HG03439 (cell line): Measurements from ENCODE around the gene GASK1A.

Experiments used
- ATAC-seq: cut with Tn5 transposase; IDR thresholded peaks from one replicate; pipeline ENCODE4 v1.9.1; 2021; ENCODE audit warnings: mild to moderate bottlenecking, moderate library complexity; ENCODE audit not compliant: unreplicated experiment

GASK1A gene

GRCh38 chr3:43012174-43012573, 33.1 kb downstream of the GASK1A start:
- no peak for ATAC-seq

GRCh38 chr3:43013256-43013655, 34.1 kb downstream of the GASK1A start:
- ATAC-seq, result no peak

- ATAC-seq, result no peak
Measured at GRCh38 chr3:43013743-43014155, 34.6 kb downstream of the GASK1A start.

GRCh38 chr3:43014241-43014640, 35.1 kb downstream of the GASK1A start:
- no peak for ATAC-seq

- ATAC-seq, result no peak
Measured at GRCh38 chr3:43014956-43015355, 35.8 kb downstream of the GASK1A start.

GRCh38 chr3:43015572-43015971, 36.5 kb downstream of the GASK1A start:
- no peak for ATAC-seq

- no peak for ATAC-seq
Measured at GRCh38 chr3:43015991-43016865, 37.1 kb downstream of the GASK1A start.

- no peak for ATAC-seq
Measured at GRCh38 chr3:43017004-43017403, 37.9 kb downstream of the GASK1A start.

GRCh38 chr3:43017593-43018195, 38.6 kb downstream of the GASK1A start:
- no peak for ATAC-seq

GRCh38 chr3:43018246-43018645, 39.1 kb downstream of the GASK1A start:
- no peak for ATAC-seq

GRCh38 chr3:43019006-43019809, 40.1 kb downstream of the GASK1A start:
- ATAC-seq, result no peak

GRCh38 chr3:43019826-43020225, 40.7 kb downstream of the GASK1A start:
- ATAC-seq, result no peak

GRCh38 chr3:43021186-43021585, 42.1 kb downstream of the GASK1A start:
- no peak for ATAC-seq

- no peak for ATAC-seq
Measured at GRCh38 chr3:43022121-43022520, 43.0 kb downstream of the GASK1A start.

- no peak for ATAC-seq
Measured at GRCh38 chr3:43023066-43023465, 44.0 kb downstream of the GASK1A start.

GRCh38 chr3:43023746-43024145, 44.6 kb downstream of the GASK1A start:
- no peak for ATAC-seq

GRCh38 chr3:43024181-43024885, 45.2 kb downstream of the GASK1A start:
- ATAC-seq, result no peak

- no peak for ATAC-seq
Measured at GRCh38 chr3:43025423-43025822, 46.3 kb downstream of the GASK1A start.

GRCh38 chr3:43028001-43028400, 48.9 kb downstream of the GASK1A start:
- ATAC-seq, result no peak

- ATAC-seq, result no peak
Measured at GRCh38 chr3:43028678-43029490, 49.8 kb downstream of the GASK1A start.
